Astrocyte of the cerebellum (primary cell): ENCODE results near the gene CXCL9.
A peak's percentile ranks its signal among the peaks of the same experiment; 100 is the strongest.

Experiments
- DNase-seq: peaks from one replicate; pipeline ENCODE4 v3.0.0-alpha.2; 2011; ENCODE audit warnings: low read depth
- H3K4me3 ChIP-seq: 2 replicates; pipeline ENCODE4 v1.5.1; 2011; ENCODE audit warnings: mild to moderate bottlenecking, low read depth, low read length, moderate library complexity
- CTCF ChIP-seq: IDR thresholded peaks from 2 replicates; pipeline ENCODE4 v1.5.1; 2012; ENCODE audit warnings: low read length, low read depth, moderate library complexity, mild to moderate bottlenecking; ENCODE audit errors: missing control alignments
- in situ Hi-C: cut with HindIII; loops from 2 replicates; pipeline ENCODE4 v1.10.0; 2017; ENCODE audit warnings: low sequenced_read_pairs

CXCL9 gene

DNA sequence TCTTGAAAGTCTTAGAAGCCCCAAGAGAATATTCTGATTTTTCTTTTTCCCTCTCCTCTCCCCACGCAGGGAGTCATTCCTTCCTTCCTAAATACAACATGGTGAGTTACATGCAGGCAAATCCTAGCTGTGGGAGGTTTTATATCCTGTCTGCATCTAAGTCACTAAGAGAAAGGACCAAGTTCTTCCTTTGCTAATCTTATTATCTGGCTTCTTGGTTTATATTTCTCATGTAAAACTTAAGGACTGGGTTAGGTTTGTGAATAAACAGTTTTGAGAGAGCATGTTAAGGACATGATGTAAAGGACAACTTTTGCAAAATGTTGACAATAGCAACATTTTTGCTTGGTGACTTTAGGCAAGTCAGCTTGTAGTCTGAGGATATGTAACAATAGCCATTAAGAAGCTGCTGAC lies 5.1 kb upstream of the CXCL9 start:
- DNase-seq, result no peak
- in situ Hi-C loops, result no loop called here
- TF ChIP-seq CTCF, result no peak
- H3K4me3 ChIP-seq, result no peak overlapping the region

GRCh38 chr4:76011700-76012387 lies 4.5 kb upstream of the CXCL9 start:
- no peak for TF ChIP-seq CTCF
- no peak overlapping the region for H3K4me3 ChIP-seq
- DNase-seq, result peak; percentile 26
- in situ Hi-C loops, result no loop called here

DNA sequence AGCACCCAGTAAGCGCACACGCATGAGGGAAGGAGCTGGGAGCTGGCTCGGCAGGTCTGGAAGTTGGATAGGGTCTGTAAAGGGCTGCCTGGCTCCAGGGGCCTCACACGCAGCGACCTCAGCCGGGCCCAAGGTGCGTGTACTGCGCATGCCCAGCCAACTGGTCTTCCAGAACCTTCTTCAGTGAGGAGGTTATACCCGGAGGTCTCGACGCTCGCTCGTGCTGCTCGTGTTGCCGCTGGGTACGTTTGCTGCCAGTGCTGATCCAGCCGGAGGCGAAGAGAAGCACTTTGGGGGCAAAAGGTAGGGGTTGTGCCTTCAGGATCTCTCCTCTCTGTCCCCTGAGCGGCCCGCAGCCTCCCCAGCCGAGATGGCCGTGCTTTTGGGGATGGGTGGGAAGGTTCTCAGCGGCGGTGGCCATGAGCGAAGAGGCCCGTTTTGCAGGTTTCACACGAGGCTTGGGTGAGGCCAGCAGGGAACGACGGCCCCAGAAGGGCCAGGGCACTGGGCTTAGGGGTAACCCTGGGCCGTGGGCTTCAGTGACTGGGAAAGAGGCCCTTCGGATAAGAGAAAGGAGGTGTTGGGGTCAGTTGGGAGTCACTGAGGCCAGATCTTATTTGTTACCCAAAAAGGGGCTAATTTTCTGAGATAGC lies 3.8 kb upstream of the CXCL9 start:
- TF ChIP-seq CTCF, result no peak
- no peak for DNase-seq
- in situ Hi-C loops, result no loop called here
- no peak overlapping the region for H3K4me3 ChIP-seq

DNA sequence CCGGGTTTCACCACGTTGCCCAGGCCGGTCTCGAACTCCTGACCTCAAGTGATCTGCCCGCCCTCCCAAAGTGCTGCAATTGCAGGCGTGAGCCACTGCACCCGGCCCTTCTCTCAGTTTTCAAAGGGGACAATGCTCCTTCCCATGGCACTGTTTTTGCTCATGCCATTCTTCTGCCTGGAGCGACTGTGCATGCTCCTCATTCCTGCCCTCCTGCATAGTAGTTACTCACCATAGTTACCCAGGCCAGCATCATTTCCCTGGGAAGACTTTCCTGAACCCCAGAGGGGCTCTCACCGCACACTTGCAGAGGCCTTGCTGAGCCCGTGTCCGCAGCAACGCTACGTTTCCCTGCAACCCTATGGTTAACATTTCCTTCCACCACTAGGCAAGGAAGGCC lies 3.3 kb upstream of the CXCL9 start:
- no peak for DNase-seq
- no peak for TF ChIP-seq CTCF
- in situ Hi-C loops, result no loop called here
- H3K4me3 ChIP-seq, result no peak overlapping the region

DNA sequence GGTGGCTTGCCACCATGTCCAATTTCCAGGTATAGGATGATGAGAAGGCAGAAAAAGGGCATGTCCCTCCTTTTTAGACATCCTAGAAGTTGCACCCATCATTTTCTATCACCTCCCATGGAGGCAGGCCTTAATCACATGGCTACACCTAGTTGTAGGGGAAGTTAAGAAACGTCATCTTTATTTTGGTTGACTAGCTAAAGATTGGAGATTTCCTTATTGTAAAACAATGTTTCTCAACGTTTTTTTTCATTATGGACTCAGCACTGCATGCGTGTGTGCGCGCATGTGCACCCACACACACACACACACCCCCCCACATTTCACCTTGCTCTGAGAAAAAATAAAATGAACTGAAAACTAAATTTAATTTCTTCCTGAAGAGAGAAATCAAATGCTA lies 2.0 kb upstream of the CXCL9 start:
- no peak for TF ChIP-seq CTCF
- no peak overlapping the region for H3K4me3 ChIP-seq
- in situ Hi-C loops, result no loop called here
- DNase-seq, result no peak

- no peak for DNase-seq
- in situ Hi-C loops, result no loop called here
- TF ChIP-seq CTCF, result no peak
- no peak overlapping the region for H3K4me3 ChIP-seq
Measured at GRCh38 chr4:76003620-76004019, 3.7 kb downstream of the CXCL9 start.
